Amygdala (tissue), 56 donors: ENCODE results near the gene DNAJC6.
A peak's percentile ranks its signal among the peaks of the same experiment; 100 is the strongest.
"Not testable (repeated sequence)": the region's sequence is repeated elsewhere in the genome, so short reads cannot be mapped to it uniquely, and the experiment has no call there.

Experiments
- DNase-seq, 56 donors: peaks; one replicate each; lab custom pipeline; 2025; lab: John Stamatoyannopoulos, UW

The DNAJC6 gene

GRCh38 chr1:65424573-65424889 is 115.2 kb downstream of the DNAJC6 start:
- DNase-seq, result no peak

- DNase-seq, result no peak
Observed at GRCh38 chr1:65425006-65425405, 115.7 kb downstream of the DNAJC6 start.

GRCh38 chr1:65425697-65426096 is 116.4 kb downstream of the DNAJC6 start:
- no peak for DNase-seq

GRCh38 chr1:65429078-65429477 is 119.7 kb downstream of the DNAJC6 start:
- no peak for DNase-seq

- no peak for DNase-seq
Observed at GRCh38 chr1:65429806-65430205, 120.5 kb downstream of the DNAJC6 start.

- DNase-seq, result peak in 2 of 56 donors; percentile 9 to 32
Observed at GRCh38 chr1:65431111-65431705, 121.9 kb downstream of the DNAJC6 start.

GRCh38 chr1:65432918-65433317 is 123.6 kb downstream of the DNAJC6 start:
- DNase-seq, result no peak

- DNase-seq, result no peak
Observed at GRCh38 chr1:65434255-65434654, 124.9 kb downstream of the DNAJC6 start.

- no peak for DNase-seq
Observed at GRCh38 chr1:65434760-65435159, 125.4 kb downstream of the DNAJC6 start.

- no peak for DNase-seq
Observed at GRCh38 chr1:65435987-65436386, 126.6 kb downstream of the DNAJC6 start.

GRCh38 chr1:65437616-65438015 is 128.3 kb downstream of the DNAJC6 start:
- DNase-seq, result no peak

- peak in 1 of 56 donors; percentile 2 for DNase-seq
Observed at GRCh38 chr1:65440322-65440900, 131.1 kb downstream of the DNAJC6 start.

GRCh38 chr1:65440915-65441314 is 131.6 kb downstream of the DNAJC6 start:
- DNase-seq, result no peak

- no peak for DNase-seq
Observed at GRCh38 chr1:65441464-65441863, 132.1 kb downstream of the DNAJC6 start.

GRCh38 chr1:65442442-65442841 is 133.1 kb downstream of the DNAJC6 start:
- DNase-seq, result no peak

- no peak for DNase-seq
Observed at GRCh38 chr1:65443647-65444046, 134.3 kb downstream of the DNAJC6 start.

GRCh38 chr1:65444128-65444640 is 134.8 kb downstream of the DNAJC6 start:
- no peak for DNase-seq

- DNase-seq, result no peak
Observed at GRCh38 chr1:65445837-65446236, 136.5 kb downstream of the DNAJC6 start.

- DNase-seq, result no peak
Observed at GRCh38 chr1:65449214-65449823, 140.0 kb downstream of the DNAJC6 start.

GRCh38 chr1:65455678-65456077 is 146.3 kb downstream of the DNAJC6 start:
- DNase-seq, result not testable (repeated sequence)

GRCh38 chr1:65456481-65456880 is 147.1 kb downstream of the DNAJC6 start:
- DNase-seq, result no peak

GRCh38 chr1:65457868-65458267 is 148.5 kb downstream of the DNAJC6 start:
- no peak for DNase-seq
